Cerebellar cortex (tissue), 1 donor: ENCODE data around the gene SZRD1.
"Not testable (repeated sequence)": the region's sequence is repeated elsewhere in the genome, so short reads cannot be mapped to it uniquely, and the experiment has no call there.

Experiments used
- DNase-seq: peaks from one replicate; pipeline ENCODE4 v3.0.0-alpha.2; 2015; ENCODE audit warnings: low spot score

Gene SZRD1, protein sequence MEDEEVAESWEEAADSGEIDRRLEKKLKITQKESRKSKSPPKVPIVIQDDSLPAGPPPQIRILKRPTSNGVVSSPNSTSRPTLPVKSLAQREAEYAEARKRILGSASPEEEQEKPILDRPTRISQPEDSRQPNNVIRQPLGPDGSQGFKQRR

DNA sequence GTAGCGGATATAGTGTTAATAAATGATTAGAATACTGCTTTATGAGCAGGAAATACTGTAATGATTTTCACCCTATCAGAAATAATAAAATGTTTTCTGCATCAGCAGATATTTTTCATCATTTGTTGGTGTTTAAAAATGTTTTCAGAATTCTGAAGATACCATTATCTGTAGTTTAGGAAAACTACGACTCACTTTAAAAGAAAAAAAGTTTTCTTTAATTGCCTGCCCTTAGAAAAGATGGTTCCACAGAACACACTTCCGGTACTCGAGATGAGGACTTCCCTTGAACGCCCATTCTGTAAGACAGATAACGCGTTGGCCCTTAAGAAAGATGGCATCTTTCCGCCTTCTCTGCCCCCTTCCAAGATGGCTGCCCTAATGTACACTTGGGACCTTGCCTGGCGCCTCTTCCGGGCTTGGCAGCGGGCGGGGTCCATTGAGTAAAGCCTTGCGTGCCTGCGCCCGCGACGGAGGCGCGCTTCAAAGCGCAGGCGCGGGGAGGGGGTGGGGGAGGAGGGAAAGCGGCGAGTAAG lies at the start of gene SZRD1:
TSS of gene SZRD1 (plus strand) at position 521 of the 536 bp plus-strand sequence. CDS start 16 bp downstream, outside the sequence.
- DNase-seq: peak; percentile 99

- no peak for DNase-seq
Measured at GRCh38 chr1:16318555-16318954, 48.5 kb upstream of the SZRD1 start.

GRCh38 chr1:16321176-16321867 lies 45.7 kb upstream of the SZRD1 start:
- DNase-seq: no peak

- DNase-seq: peak; percentile 43
Measured at GRCh38 chr1:16324456-16324890, 42.6 kb upstream of the SZRD1 start.

GRCh38 chr1:16326833-16327404 lies 40.1 kb upstream of the SZRD1 start:
- DNase-seq: no peak

DNA sequence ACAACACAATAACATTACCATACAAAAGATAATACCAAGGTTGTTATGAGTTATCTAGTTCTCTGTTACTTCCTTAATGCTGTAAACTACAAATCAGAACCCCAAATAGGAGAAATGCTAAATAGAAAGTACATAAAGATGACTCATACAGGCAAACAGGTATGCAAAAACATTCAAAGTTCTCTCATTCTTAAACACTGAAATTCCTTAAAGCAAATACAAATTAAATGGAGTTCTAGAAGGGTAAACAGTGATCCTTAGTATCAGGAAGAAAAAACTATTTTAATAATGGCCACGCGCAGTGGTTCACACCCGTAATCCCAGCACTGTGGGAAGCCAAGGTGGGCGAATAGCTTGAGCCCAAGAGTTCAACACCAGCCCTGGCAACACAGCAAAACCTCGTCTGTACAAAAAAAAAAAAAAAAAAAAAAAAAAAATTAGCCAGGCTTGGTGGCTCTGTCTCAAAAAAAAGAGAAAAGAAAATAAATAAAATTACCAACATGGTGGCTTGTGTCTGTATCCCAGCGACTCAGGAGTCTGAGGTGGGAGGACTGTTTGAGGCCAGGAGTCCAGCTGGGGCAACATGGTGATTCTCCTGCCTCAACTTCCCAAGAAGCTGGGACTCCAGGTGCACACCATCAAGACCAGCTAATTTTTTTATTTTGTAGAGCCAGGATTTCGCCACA lies 32.2 kb upstream of the SZRD1 start:
- DNase-seq: no peak

DNA sequence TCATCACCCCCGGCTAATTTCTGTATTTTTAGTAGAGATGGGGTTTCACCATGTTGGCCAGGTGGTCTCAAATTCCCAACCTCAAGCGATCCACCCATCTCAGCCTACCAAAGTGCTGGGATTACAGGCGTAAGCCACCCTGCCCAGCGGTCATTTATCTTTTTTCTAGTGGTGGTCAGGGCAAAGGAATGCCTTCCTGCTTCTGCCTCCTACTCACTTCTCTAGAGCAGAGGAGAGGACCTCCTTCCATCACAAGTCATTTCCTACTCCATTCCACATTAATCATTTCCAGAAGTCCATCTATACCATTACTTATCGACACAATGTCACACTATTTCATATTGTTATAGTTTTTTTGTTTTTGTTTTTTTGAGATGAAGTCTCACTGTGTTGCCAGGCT lies 28.1 kb upstream of the SZRD1 start:
- DNase-seq: no peak

DNA sequence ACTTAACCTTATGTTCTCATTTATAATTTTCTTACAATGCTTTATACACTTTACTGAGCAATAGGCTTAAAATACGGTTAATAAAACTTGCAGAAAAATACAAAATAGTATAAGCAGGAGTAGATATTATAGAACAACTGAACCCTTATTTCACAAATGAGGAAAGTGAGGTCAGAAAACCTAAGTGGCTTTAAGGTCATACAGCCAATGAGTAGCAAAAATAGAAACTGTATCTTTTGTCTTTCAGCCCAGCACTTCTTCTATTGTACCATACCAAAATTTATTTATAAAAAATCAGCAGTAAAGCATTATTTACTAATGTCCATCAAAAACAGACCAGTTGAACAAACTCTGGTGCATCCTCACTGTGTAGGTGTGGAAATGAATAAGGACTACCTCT lies 26.4 kb upstream of the SZRD1 start:
- DNase-seq: no peak

- DNase-seq: no peak
Measured at GRCh38 chr1:16342331-16343062, 24.5 kb upstream of the SZRD1 start.

- DNase-seq: not testable (repeated sequence)
Measured at GRCh38 chr1:16343276-16343675, 23.8 kb upstream of the SZRD1 start.

DNA sequence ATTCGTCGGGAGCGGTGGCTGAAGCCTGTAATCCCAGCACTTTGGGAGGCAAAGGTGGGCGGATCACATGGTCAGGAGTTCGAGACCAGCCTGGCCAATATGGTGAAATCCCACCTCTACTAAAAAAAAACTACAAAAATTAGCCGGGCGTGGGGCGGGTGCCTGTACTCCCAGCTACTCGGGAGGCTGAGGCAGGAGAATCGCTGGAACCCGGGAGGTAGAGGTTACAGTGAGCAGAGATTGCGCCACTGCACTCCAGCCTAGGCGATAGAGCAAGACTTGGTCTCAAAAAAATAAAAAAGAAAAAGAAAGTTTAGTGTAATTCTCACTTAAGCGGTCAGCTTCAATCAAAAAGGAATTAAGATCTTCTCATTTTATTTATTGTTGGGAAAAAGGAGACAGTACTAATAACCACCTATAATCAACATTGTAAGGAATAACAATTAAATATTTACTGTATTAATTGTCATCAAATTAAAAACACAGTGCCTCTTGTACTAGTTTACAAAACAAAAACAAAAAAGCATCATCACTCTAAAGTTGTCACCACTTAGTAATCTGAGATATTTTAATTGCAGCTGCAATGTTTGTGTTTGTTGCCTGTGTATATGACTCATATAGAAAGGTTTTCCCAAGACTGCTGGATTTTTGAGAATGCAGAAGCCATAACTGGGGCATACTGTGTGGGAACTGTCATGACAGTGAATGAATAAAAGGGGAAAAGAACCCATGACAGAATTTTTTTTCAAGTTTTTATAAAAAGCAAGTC lies 18.4 kb upstream of the SZRD1 start:
- no peak for DNase-seq

DNA sequence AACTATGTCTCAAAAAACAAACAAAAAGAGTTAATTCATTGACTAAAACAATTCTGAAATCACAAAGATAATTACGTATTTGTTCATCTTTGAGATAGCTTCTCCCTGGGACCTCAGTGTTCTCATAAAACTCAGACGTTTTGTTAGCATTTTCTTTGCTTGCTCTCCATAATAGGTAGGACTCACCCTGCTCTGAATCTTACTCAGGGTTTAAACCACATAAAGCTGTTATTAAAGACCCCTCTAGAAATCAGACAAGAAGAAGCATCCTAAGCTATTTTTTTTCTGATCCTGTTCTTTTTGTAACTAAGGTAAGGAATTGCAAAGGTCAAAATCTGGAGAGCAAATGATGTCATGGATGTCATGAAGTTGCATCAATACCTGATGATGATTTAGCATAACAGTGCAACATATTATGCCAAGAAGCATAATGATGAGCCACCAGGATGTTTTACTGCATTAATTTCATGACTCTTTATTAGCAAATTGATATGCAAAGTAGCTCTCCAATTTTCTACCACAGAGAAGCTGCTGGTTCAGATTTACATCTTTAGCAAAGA lies 17.1 kb upstream of the SZRD1 start:
- no peak for DNase-seq

GRCh38 chr1:16351456-16351993 lies 15.5 kb upstream of the SZRD1 start:
- peak; percentile 49 for DNase-seq

- DNase-seq: peak; percentile 89
Measured at GRCh38 chr1:16351994-16352841, 14.8 kb upstream of the SZRD1 start, which contains the start of gene FBXO42. Gene FBXO42 (minus strand): TSS chr1:16352480. CDS start chr1:16315418, 37,062 bp downstream.

DNA sequence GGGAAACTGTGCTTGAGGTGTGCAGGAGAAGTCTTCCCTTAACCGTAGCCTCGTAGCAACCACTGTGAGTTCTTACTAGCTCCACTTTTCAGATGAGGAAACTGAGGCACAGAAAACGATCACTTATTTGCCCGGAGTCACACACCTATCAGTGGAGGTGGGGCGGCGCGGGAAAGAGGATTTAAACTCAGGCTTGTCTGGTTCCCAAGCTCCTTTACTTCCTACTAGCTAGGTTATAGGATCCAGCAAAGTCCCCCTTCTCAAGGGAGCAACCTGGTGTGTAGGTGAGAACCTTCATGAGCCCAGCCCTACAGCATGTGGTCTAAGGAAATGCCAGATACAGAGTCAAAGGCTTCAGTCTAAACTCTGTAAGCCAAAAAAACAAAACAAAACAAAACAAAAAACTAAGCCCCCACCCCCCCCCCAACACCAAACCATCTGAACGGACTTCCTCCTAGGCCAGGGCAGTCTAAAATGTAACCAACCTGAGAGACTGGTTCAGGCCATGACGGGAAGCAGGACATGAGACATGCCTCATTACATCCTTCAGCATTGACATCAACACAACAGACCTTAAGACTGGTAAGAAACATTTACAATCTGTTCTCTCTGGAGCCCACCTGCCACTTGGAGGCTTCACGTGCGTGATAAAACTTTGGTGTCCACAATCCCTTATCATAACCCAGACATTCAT lies 14.1 kb upstream of the SZRD1 start:
- DNase-seq: no peak

DNA sequence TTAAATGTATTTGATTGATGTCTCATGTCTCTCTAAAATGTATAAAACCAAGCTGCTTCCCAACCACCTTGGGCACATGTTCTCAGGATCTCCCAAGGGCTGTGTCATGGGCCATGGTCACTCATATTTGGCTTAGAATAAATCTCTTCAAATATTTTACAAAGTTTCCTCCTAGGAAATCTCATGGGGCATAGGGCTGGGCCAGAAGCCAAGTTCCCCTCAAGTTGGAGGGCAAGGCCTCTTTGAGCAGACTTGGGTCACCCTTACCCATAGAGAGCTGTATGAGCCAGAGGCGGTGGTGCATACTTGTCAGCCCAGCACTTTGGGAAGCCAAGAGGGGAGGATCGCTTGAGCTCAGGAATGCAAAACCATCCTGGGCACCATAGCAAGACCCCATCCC lies 12.4 kb upstream of the SZRD1 start:
- DNase-seq: no peak

GRCh38 chr1:16356867-16357266 lies 10.2 kb upstream of the SZRD1 start:
- DNase-seq: no peak

GRCh38 chr1:16365146-16365498 lies 1.9 kb upstream of the SZRD1 start:
- not testable (repeated sequence) for DNase-seq
